Sigmoid colon (tissue), 7 donors: ENCODE data around the gene FAM83E. TPM values are rescaled to one million over a fixed set of nuclear protein-coding genes. Genes with fewer than 3 reads are reported as not detected.
A peak's percentile ranks its signal among the peaks of the same experiment; 100 is the strongest.

ENCODE experiments used
- DNase-seq: peaks from one replicate; pipeline ENCODE4 v3.0.0-alpha.2; 2019
- H3K27ac ChIP-seq, 4 donors: fragments of 200-600 bp; sonication (generic); one replicate each; pipeline ENCODE4 v1.5.1; 2016 to 2019; ENCODE audit warnings: mild to moderate bottlenecking in 1 of 4
- H3K27me3 ChIP-seq, 3 donors: fragments of 200-600 bp; sonication (generic); one replicate each; pipeline ENCODE4 v1.5.1; 2019; ENCODE audit warnings: mild to moderate bottlenecking in 1 of 3
- H3K36me3 ChIP-seq, 4 donors: fragments of 200-600 bp; sonication (generic); one replicate each; pipeline ENCODE4 v1.5.1; 2016 to 2019
- H3K4me1 ChIP-seq, 4 donors: fragments of 200-600 bp; sonication (generic); one replicate each; pipeline ENCODE4 v1.5.1; 2017 to 2019
- H3K4me3 ChIP-seq, 4 donors: fragments of 200-600 bp; sonication (generic); one replicate each; pipeline ENCODE4 v1.5.1; 2017 to 2019; ENCODE audit warnings: mild to moderate bottlenecking in 2 of 4, moderate library complexity in 1 of 4
- H3K9me3 ChIP-seq, 4 donors: fragments of 200-600 bp in 3 of 4; sonication (generic) in 3 of 4; one replicate each; pipeline versions ENCODE4 v1.5.1 to v1.6.1; 2013 to 2019
- CTCF ChIP-seq, 4 experiments: fragments of 450-650 bp in 3 of 4; fragments of 200-600 bp in 1 of 4; IDR thresholded peaks; one replicate each; pipeline ENCODE4 v1.5.1; 2016 to 2019; ENCODE audit warnings: antibody characterized with exemption in 4 of 4, mild to moderate bottlenecking in 3 of 4, moderate library complexity in 2 of 4
- EP300 ChIP-seq, 4 donors: sonication (generic); formaldehyde crosslinking; IDR thresholded peaks; one replicate each; pipeline ENCODE4 v1.6.1; 2017; ENCODE audit warnings: antibody characterized with exemption in 4 of 4
- POLR2A ChIP-seq, 2 donors: fragments of 450-650 bp; IDR thresholded peaks; one replicate each; pipeline ENCODE4 v1.6.1; 2016; ENCODE audit warnings: antibody characterized with exemption in 2 of 2, mild to moderate bottlenecking in 2 of 2, moderate library complexity in 2 of 2
- POLR2AphosphoS5 ChIP-seq, 4 donors: sonication (generic); formaldehyde crosslinking; IDR thresholded peaks; one replicate each; pipeline ENCODE4 v1.6.1; 2017; ENCODE audit warnings: antibody characterized with exemption in 4 of 4
- WGBS, 2 donors: extraction: QIAGEN DNeasy Blood & Tissue Kit; methylation state at CpG; one replicate each; pipeline ENCODE4 v1.1.7; 2013; 5-methylcytosine and 5-hydroxymethylcytosine counted together
- intact Hi-C: fragments of 100-400 bp; cut with DNase I; formaldehyde crosslinking; loops from one replicate; pipeline ENCODE4 v1.15.1; 2023
- polyA plus RNA-seq, 3 donors: library from polyadenylated mRNA; stranded (reverse); fragments of 200-250 nt; gene quantifications; one replicate each; pipeline ENCODE4 v1.2.3, GENCODE V29; 2013
- total RNA-seq, 4 donors: library from RNA; depleted of rRNA; stranded (reverse); fragments of >200 nt; gene quantifications; one replicate each; pipeline ENCODE4 v1.1.0, GENCODE V29; 2016
- donor health status: healthy with polysubstance abuse.
- donor health status: Bipolar disorder and iron deficiency.
- donor health status: healthy.

Gene FAM83E
- total and polyA plus RNA-seq, 7 donors = 109 to 168 (median 125) TPM; not detected in 4

GRCh38 chr19:48624791-48625723 lies 10.2 kb upstream of the FAM83E start:
- peak; percentile 69 for DNase-seq
- Histone ChIP-seq H3K9me3 (no peaks in the 10 kb centered on the region), H3K27ac (peak overlapping the region; percentile 82 to 87 (median 84)), H3K4me1 (peaks cover 0 to 48% (median 35%) of the 10 kb centered on the region in 4 donors), H3K4me3 (peak overlapping the region in 3 of 4 donors; percentile 49 to 55 (median 52)), H3K27me3 (no peaks in the 10 kb centered on the region), H3K36me3 (peaks cover 0 to 19% (median 0%) of the 10 kb centered on the region in 4 donors)
- intact Hi-C loops = loop anchor here (10.0 kb wide), 1 partner anchor 1350 kb away; the partner anchor contains the start of gene INAFM1
- WGBS, 2 donors = 16 to 62% methylated on average over 24 of the region's 24 CpGs
- peak in 1 of 2 donors; percentile 11 for TF ChIP-seq POLR2A (IDR thresholded peaks at IDR 0.05)
- TF ChIP-seq POLR2AphosphoS5 (IDR thresholded peaks at IDR 0.05) = no peak

DNA sequence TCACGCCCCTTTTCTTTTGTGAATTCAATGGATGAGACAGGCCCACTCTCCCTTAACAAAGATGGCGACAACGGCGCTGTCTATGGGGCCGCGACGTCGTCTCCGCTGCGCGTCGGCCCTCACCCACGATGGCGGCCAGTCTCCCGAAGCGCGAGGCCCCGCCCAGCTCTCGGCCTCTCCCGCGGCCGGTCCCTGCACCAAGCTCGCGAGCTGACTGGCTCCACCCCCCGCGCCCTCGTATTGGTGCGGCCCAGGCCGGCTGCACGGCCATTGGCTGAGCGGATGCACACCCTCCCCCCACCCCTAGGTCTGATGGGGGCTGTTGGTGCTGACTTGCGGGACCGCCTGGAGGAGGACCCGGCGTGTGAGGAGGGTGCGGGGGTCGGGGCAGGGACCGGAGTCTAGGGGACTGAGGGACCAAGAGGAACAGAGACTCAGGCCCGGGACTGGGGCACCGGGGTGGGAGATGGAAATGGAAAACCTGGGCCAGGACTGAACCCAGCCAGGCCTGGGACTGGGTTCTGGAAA lies 9.3 kb upstream of the FAM83E start:
- peak; percentile 99 for DNase-seq
- intact Hi-C loops = loop anchor here (10.0 kb wide), 1 partner anchor 1349 kb away; the partner anchor contains the start of gene INAFM1
- TF ChIP-seq POLR2A (IDR thresholded peaks at IDR 0.05) (peak in 1 of 2 donors; percentile 40), EP300 (IDR thresholded peaks at IDR 0.05) (no peak), POLR2AphosphoS5 (IDR thresholded peaks at IDR 0.05) (peak in 3 of 4 donors; percentile 48 to 71 (median 63))
- 0 to 1% methylated on average over 40 of the region's 40 CpGs for WGBS, 2 donors
- H3K4me1 ChIP-seq = peaks cover 0 to 45% (median 29%) of the 10 kb centered on the region in 4 donors
- H3K27me3 ChIP-seq = no peaks in the 10 kb centered on the region
- peaks cover 0 to 19% (median 0%) of the 10 kb centered on the region in 4 donors for H3K36me3 ChIP-seq
- H3K4me3 ChIP-seq = peak overlapping the region; percentile 41 to 55 (median 50)
- no peaks in the 10 kb centered on the region for H3K9me3 ChIP-seq
- H3K27ac ChIP-seq = peak overlapping the region; percentile 82 to 87 (median 84)

DNA sequence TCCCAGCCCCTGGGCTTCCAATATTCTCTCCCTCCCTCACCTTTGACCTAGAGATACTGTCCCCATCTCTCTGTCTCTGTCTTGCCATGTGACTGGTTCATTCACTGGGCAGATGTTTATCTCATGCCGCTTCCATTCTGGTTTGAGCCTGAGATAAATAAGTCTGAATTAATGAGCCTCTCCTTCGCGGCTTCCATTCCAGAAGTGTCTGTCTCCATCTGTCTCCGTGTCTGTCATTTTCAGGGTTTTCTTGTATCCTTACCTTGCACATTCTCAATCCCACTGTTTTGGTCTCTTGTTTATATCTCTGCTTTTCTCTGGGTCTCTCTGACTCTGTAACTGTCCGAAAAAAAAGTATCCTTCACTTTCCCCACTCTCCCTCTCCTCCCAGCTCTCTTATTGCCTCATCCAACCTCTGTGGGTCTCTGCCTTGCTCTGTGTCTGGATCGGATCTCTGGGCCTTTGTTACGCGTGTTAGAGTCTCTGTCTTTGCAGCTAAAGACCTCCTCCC lies 8.7 kb upstream of the FAM83E start:
- H3K4me3 ChIP-seq = peak overlapping the region in 3 of 4 donors; percentile 18 to 55 (median 49)
- 43 to 50% methylated on average over 8 of the region's 8 CpGs for WGBS, 2 donors
- peak overlapping the region; percentile 81 to 85 (median 82) for H3K27ac ChIP-seq
- intact Hi-C loops = loop anchor here (10.0 kb wide), 1 partner anchor 1349 kb away; the partner anchor contains the start of gene INAFM1
- no peaks in the 10 kb centered on the region for H3K27me3 ChIP-seq
- TF ChIP-seq POLR2AphosphoS5 (IDR thresholded peaks at IDR 0.05) (peak in 1 of 4 donors; percentile 4), POLR2A (IDR thresholded peaks at IDR 0.05) (no peak)
- DNase-seq = no peak
- peaks cover 0 to 44% (median 29%) of the 10 kb centered on the region in 4 donors for H3K4me1 ChIP-seq
- peaks cover 0 to 19% (median 0%) of the 10 kb centered on the region in 4 donors for H3K36me3 ChIP-seq
- H3K9me3 ChIP-seq = no peaks in the 10 kb centered on the region

DNA sequence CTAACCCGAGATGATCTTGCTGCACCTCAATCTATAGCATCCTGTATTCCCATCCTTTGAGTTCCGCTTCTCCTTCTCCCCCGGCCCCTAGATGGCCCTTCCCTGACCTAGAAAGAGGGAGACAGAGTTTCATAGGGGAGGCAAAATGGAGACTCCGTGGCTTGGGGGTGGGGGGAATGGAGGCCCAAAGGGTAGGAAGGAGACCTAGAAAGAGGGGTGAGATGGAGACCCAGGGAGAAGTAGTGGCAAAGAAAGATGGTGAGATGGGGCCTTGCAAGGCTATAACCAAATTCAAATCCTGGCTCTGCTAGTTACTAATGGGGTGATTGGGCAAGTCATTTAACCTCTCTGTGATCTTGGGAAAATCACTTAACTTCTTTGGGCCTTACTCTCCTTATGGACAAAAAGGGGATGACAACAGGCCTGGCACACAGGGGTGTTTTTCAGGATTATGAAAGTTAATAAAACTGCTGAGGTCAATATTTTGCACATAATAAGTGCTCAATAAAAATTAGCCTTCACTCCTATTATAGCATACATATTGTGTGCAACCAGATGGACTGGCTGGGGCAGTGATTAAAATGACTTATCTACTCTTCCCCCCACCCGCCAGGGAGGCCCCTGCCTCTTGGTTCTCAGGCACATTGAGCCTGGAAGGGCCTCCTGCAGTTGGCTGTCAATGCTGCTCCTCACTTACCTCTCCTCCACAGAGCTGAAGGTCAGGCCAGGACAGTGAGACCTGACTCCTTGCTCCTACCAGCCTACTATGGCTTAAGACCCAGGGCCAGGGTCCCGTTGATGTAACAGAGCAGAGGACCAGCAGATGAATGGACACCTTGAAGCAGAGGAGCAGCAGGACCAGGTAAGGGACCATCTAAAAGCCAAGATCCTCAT lies 5.1 kb upstream of the FAM83E start:
- peak overlapping the region; percentile 91 to 95 (median 94) for H3K27ac ChIP-seq
- H3K4me1 ChIP-seq = peaks cover 0 to 65% (median 52%) of the 10 kb centered on the region in 4 donors
- H3K4me3 ChIP-seq = peak overlapping the region; percentile 56 to 73 (median 64)
- peaks cover 10 to 28% (median 24%) of the 10 kb centered on the region in 4 donors for H3K36me3 ChIP-seq
- WGBS, 2 donors = 32% methylated on average over 6 of the region's 6 CpGs
- TF ChIP-seq CTCF (IDR thresholded peaks at IDR 0.05) (peak in 1 of 4 experiments; percentile 18), EP300 (IDR thresholded peaks at IDR 0.05) (no peak), POLR2A (IDR thresholded peaks at IDR 0.05) (peak in 1 of 2 donors; percentile 3)
- no peaks in the 10 kb centered on the region for H3K27me3 ChIP-seq
- no peaks in the 10 kb centered on the region for H3K9me3 ChIP-seq
- intact Hi-C loops = loop anchor here (10.0 kb wide), 1 partner anchor 1345 kb away; the partner anchor contains the start of gene INAFM1
- DNase-seq = no peak

DNA sequence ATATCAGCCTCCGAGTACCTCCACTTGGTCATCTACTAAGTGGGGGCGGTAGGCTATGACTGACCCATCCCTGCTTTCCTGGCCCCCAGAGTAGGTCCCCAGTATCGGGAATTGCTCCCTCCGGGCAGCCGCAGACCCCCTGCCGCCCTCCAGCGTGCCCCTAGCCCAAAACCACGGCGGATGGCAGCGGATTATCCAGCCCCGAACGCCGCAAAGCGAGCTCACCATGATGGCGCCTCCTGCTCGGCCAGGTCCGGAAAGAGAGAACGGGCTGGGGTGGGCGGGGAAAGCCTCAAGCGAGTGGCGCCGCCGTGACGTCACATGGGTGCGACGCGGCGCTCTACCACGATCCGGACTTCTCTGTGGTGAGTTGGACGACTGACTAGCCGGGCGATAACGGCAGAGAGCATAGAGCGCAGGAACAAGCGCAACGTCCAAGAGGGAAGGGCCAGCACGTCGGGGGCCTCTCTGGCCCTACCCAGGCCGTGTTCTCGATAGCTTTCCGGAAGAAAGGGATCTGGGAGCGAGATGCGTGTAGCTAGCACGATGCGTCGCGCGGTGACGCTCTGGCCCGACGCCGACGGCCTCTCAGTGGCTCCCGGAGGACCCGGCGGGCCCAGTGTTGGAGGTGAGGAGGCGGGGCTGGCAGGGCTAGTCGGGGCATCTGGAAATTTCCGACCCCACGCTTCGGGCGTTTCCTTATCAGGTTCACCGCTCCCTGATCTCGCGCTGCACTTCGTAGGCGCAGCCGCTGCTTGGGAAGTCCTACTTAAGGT lies 4.2 kb upstream of the FAM83E start, which contains the start of the genes RPL18 and SPHK2:
Gene RPL18 (minus strand): TSS at position 263 of the 776 bp plus-strand sequence. CDS start 35 bp downstream, at position 228.
Gene SPHK2 (plus strand): TSS at position 591 of the 776 bp plus-strand sequence. CDS start 1,009 bp downstream, outside the sequence.
- 0% methylated on average over 69 of the region's 69 CpGs for WGBS, 2 donors
- peak within 1 kb of the TSS; percentile 56 to 73 (median 64) for H3K4me3 ChIP-seq
- intact Hi-C loops = loop anchor here (1.0 kb wide), 1 partner anchor 30 kb away; no protein-coding TSS in a partner anchor
- no peaks in the 10 kb centered on the region for H3K27me3 ChIP-seq
- peak within 1 kb of the TSS; percentile 91 to 95 (median 94) for H3K27ac ChIP-seq
- TF ChIP-seq CTCF (IDR thresholded peaks at IDR 0.05) = no peak
- peak; percentile 95 to 99 (median 98) for TF ChIP-seq POLR2AphosphoS5 (IDR thresholded peaks at IDR 0.05)
- TF ChIP-seq POLR2A (IDR thresholded peaks at IDR 0.05) = peak; percentile 90 to 94
- peak in 1 of 4 donors; percentile 74 for TF ChIP-seq EP300 (IDR thresholded peaks at IDR 0.05)
- peaks cover 0 to 61% (median 45%) of the 10 kb centered on the region in 4 donors for H3K4me1 ChIP-seq
- H3K36me3 ChIP-seq = peaks cover 10 to 32% (median 25%) of the 10 kb centered on the region in 4 donors
- peak; percentile 100 for DNase-seq
- H3K9me3 ChIP-seq = no peaks in the 10 kb centered on the region
